Esophagus muscularis mucosa (tissue), 4 donors: Measurements from ENCODE around the gene PTGDR2. TPM values are rescaled to one million over a fixed set of nuclear protein-coding genes. Genes with fewer than 3 reads are reported as not detected.

Experiments
- DNase-seq: peaks from one replicate; pipeline ENCODE4 v3.0.0-alpha.2; 2017; ENCODE audit errors: extremely low spot score
- H3K27ac ChIP-seq, 4 donors: fragments of 200-600 bp; sonication (generic); replicated peaks in 1 of 4; 1 replicate in 3 of 4; 2 replicates in 1 of 4; pipeline ENCODE4 v1.5.1; 2016 to 2019; ENCODE audit warnings: mild to moderate bottlenecking in 1 of 4
- H3K27me3 ChIP-seq, 4 donors: fragments of 200-600 bp; sonication (generic); one replicate each; pipeline versions ENCODE4 v1.5.1 to v1.6.0; 2016 to 2019
- H3K36me3 ChIP-seq, 4 donors: fragments of 200-600 bp; sonication (generic); one replicate each; pipeline ENCODE4 v1.5.1; 2016 to 2019
- H3K4me1 ChIP-seq, 4 donors: fragments of 200-600 bp; sonication (generic); one replicate each; pipeline ENCODE4 v1.5.1; 2016 to 2019
- H3K4me3 ChIP-seq, 4 donors: fragments of 200-600 bp; sonication (generic); 1 replicate in 2 of 4; 2 replicates in 2 of 4; pipeline ENCODE4 v1.5.1; 2016 to 2019; ENCODE audit warnings: mild to moderate bottlenecking in 4 of 4, moderate library complexity in 1 of 4
- H3K9me3 ChIP-seq, 4 donors: fragments of 200-600 bp; sonication (generic); 1 replicate in 3 of 4; 2 replicates in 1 of 4; pipeline ENCODE4 v1.5.1; 2016 to 2019
- CTCF ChIP-seq, 3 experiments: fragments of 200-600 bp in 2 of 3; fragments of 450-650 bp in 1 of 3; sonication (generic) in 2 of 3; IDR thresholded peaks; one replicate each; pipeline ENCODE4 v1.5.1; 2017 to 2019; ENCODE audit warnings: antibody characterized with exemption in 3 of 3, mild to moderate bottlenecking in 2 of 3, moderate library complexity in 1 of 3
- EP300 ChIP-seq: sonication (generic); formaldehyde crosslinking; IDR thresholded peaks from one replicate; pipeline ENCODE4 v1.6.1; 2017; ENCODE audit warnings: antibody characterized with exemption
- POLR2A ChIP-seq: fragments of 450-650 bp; IDR thresholded peaks from one replicate; pipeline ENCODE4 v1.6.1; 2017; ENCODE audit warnings: antibody characterized with exemption, moderate library complexity, mild to moderate bottlenecking, low read depth
- POLR2AphosphoS5 ChIP-seq, 2 donors: sonication (generic); formaldehyde crosslinking; IDR thresholded peaks; one replicate each; pipeline ENCODE4 v1.6.1; 2017; ENCODE audit warnings: antibody characterized with exemption in 2 of 2
- WGBS: methylation state at CpG from one replicate; pipeline ENCODE4 v1.1.5; 2018; 5-methylcytosine and 5-hydroxymethylcytosine counted together
- intact Hi-C: fragments of 100-400 bp; cut with DNase I; formaldehyde crosslinking; loops from one replicate; pipeline ENCODE4 v1.15.1; 2023
- total RNA-seq, 4 donors: library from RNA; depleted of rRNA; stranded (reverse); fragments of >200 nt; gene quantifications; one replicate each; pipeline versions ENCODE4 v1.1.0 to v1.2.1, GENCODE V29; 2016

Gene PTGDR2
- total RNA-seq, 4 donors from 2014 or later = 0.33 to 2.9 (median 1.8) TPM

GRCh38 chr11:60854140-60854846, 1.5 kb downstream of the PTGDR2 start:
- no peak for DNase-seq
- 74% methylated on average over 8 of the region's 8 CpGs for WGBS

GRCh38 chr11:60852982-60853950, 2.5 kb downstream of the PTGDR2 start:
- intact Hi-C loops = no loop called here
- H3K27ac ChIP-seq = no peak overlapping the region
- no peaks in the 10 kb centered on the region for H3K9me3 ChIP-seq
- 95% methylated on average over 29 of the region's 68 CpGs for WGBS
- TF ChIP-seq POLR2AphosphoS5 (IDR thresholded peaks at IDR 0.05) = no peak
- TF ChIP-seq POLR2A = no peak
- TF ChIP-seq CTCF (IDR thresholded peaks at IDR 0.05) = no peak
- no peak for TF ChIP-seq EP300
- no peak for DNase-seq
- peaks cover 0 to 12% (median 5%) of the 10 kb centered on the region in 4 donors for H3K4me1 ChIP-seq
- H3K4me3 ChIP-seq = no peak overlapping the region
- peaks cover 0 to 31% (median 0%) of the 10 kb centered on the region in 4 donors for H3K27me3 ChIP-seq
- H3K36me3 ChIP-seq = peaks cover 20 to 49% (median 46%) of the 10 kb centered on the region in 4 donors

More at GRCh38 chr11:60854140-60854846, 1.5 kb downstream of the PTGDR2 start:
- TF ChIP-seq EP300 (no peak), POLR2AphosphoS5 (IDR thresholded peaks at IDR 0.05) (no peak), CTCF (IDR thresholded peaks at IDR 0.05) (no peak), POLR2A (no peak)
- Histone ChIP-seq H3K36me3 (peaks cover 19 to 39% (median 36%) of the 10 kb centered on the region in 4 donors), H3K9me3 (no peaks in the 10 kb centered on the region), H3K4me3 (no peak overlapping the region), H3K27me3 (peaks cover 0 to 31% (median 0%) of the 10 kb centered on the region in 4 donors), H3K27ac (no peak overlapping the region), H3K4me1 (peaks cover 0 to 12% (median 5%) of the 10 kb centered on the region in 4 donors)
- intact Hi-C loops = no loop called here

GRCh38 chr11:60852117-60852981, 3.4 kb downstream of the PTGDR2 start:
- TF ChIP-seq CTCF (IDR thresholded peaks at IDR 0.05) (no peak), POLR2AphosphoS5 (IDR thresholded peaks at IDR 0.05) (no peak), POLR2A (no peak), EP300 (no peak)
- Histone ChIP-seq H3K4me1 (peaks cover 0 to 12% (median 5%) of the 10 kb centered on the region in 4 donors), H3K4me3 (no peak overlapping the region), H3K27me3 (peaks cover 0 to 31% (median 0%) of the 10 kb centered on the region in 4 donors), H3K27ac (no peak overlapping the region), H3K36me3 (peaks cover 26 to 58% (median 55%) of the 10 kb centered on the region in 4 donors), H3K9me3 (no peaks in the 10 kb centered on the region)
- WGBS = 65% methylated on average over 30 of the region's 78 CpGs
- intact Hi-C loops = no loop called here
- no peak for DNase-seq

GRCh38 chr11:60851327-60852104, 4.2 kb downstream of the PTGDR2 start:
- Histone ChIP-seq H3K27me3 (peaks cover 0 to 31% (median 0%) of the 10 kb centered on the region in 4 donors), H3K4me3 (no peak overlapping the region), H3K27ac (no peak overlapping the region), H3K4me1 (peaks cover 0 to 12% (median 5%) of the 10 kb centered on the region in 4 donors), H3K9me3 (no peaks in the 10 kb centered on the region), H3K36me3 (peaks cover 30 to 64% (median 59%) of the 10 kb centered on the region in 4 donors)
- 94% methylated on average over 17 of the region's 17 CpGs for WGBS
- intact Hi-C loops = no loop called here
- TF ChIP-seq POLR2A (no peak), CTCF (IDR thresholded peaks at IDR 0.05) (no peak), POLR2AphosphoS5 (IDR thresholded peaks at IDR 0.05) (no peak), EP300 (no peak)
- DNase-seq = no peak
